GM04503 (cell line): ENCODE measurements around the gene CDC73.
A peak's percentile ranks its signal among the peaks of the same experiment; 100 is the strongest.
"Not testable (repeated sequence)": the region's sequence is repeated elsewhere in the genome, so short reads cannot be mapped to it uniquely, and the experiment has no call there.

Experiments
- DNase-seq: peaks from one replicate; pipeline ENCODE4 v3.0.0-alpha.2; 2012; ENCODE audit warnings: low read depth

The CDC73 gene

GRCh38 chr1:193181536-193181935, 59.7 kb downstream of the CDC73 start:
- DNase-seq = no peak

GRCh38 chr1:193181985-193182384, 60.2 kb downstream of the CDC73 start:
- no peak for DNase-seq

- no peak for DNase-seq
Observed at GRCh38 chr1:193183019-193183627, 61.3 kb downstream of the CDC73 start.

- DNase-seq = no peak
Observed at GRCh38 chr1:193184776-193185175, 62.9 kb downstream of the CDC73 start.

GRCh38 chr1:193185211-193185610, 63.4 kb downstream of the CDC73 start:
- no peak for DNase-seq

- no peak for DNase-seq
Observed at GRCh38 chr1:193185901-193186731, 64.3 kb downstream of the CDC73 start, which contains the start of gene B3GALT2. Gene B3GALT2, minus strand, starts transcription at chr1:193186613. Its CDS starts 5,051 bp downstream, at chr1:193181562.

- no peak for DNase-seq
Observed at GRCh38 chr1:193187114-193187513, 65.3 kb downstream of the CDC73 start.

- DNase-seq = not testable (repeated sequence)
Observed at GRCh38 chr1:193188915-193189314, 67.1 kb downstream of the CDC73 start.

GRCh38 chr1:193189442-193190095, 67.7 kb downstream of the CDC73 start:
- no peak for DNase-seq

- no peak for DNase-seq
Observed at GRCh38 chr1:193190096-193190744, 68.4 kb downstream of the CDC73 start.

GRCh38 chr1:193192586-193192985, 70.8 kb downstream of the CDC73 start:
- no peak for DNase-seq

GRCh38 chr1:193199940-193200339, 78.1 kb downstream of the CDC73 start:
- no peak for DNase-seq

- no peak for DNase-seq
Observed at GRCh38 chr1:193201021-193201420, 79.2 kb downstream of the CDC73 start.

- DNase-seq = no peak
Observed at GRCh38 chr1:193210996-193211395, 89.2 kb downstream of the CDC73 start.

- peak; percentile 47 for DNase-seq
Observed at GRCh38 chr1:193211539-193211938, 89.7 kb downstream of the CDC73 start.

- no peak for DNase-seq
Observed at GRCh38 chr1:193212637-193213036, 90.8 kb downstream of the CDC73 start.

- DNase-seq = no peak
Observed at GRCh38 chr1:193213998-193214397, 92.2 kb downstream of the CDC73 start.

GRCh38 chr1:193216920-193217319, 95.1 kb downstream of the CDC73 start:
- no peak for DNase-seq

- no peak for DNase-seq
Observed at GRCh38 chr1:193219391-193219790, 97.6 kb downstream of the CDC73 start.

GRCh38 chr1:193221651-193222050, 99.8 kb downstream of the CDC73 start:
- DNase-seq = no peak

- DNase-seq = no peak
Observed at GRCh38 chr1:193222056-193222615, 100.3 kb downstream of the CDC73 start.

- DNase-seq = no peak
Observed at GRCh38 chr1:193229136-193229535, 107.3 kb downstream of the CDC73 start.
